ENCODE measurements around the gene ADAMTS2.

DNA sequence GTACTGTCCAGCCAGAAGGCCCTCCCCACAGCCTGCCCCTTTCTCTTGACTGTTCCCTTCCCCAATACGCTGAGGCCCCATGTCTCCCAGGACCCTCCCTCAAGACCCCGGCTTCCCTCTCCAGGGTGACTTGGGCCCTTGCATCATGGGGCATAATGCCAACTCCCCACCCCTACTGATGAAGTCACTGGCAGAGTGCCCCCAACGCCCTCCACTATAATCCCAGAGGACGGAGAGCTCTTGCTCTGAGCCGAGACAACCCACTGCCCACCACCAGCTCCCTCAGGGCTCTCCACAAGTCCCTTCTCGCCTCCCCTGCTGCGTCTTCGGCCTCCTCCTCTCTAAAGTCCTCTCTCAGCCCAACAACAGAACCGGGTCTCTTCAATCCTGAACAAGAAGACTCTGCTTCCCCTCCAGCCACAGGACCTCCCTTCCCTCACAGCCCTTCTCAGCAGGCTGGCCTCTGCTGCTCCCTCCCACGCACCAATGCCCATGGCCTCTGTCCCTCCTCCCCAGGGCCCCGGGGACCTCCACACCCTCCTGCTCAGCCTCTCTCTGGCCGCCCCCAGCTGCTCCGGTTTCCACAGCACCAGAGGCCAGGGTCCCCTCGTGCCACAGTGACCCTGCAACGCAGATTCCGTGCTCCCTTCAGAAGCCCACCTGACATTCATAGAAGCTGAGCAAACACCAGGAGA, 47.6 kb downstream of the ADAMTS2 start:
- TF ChIP-seq, protein P1, sequence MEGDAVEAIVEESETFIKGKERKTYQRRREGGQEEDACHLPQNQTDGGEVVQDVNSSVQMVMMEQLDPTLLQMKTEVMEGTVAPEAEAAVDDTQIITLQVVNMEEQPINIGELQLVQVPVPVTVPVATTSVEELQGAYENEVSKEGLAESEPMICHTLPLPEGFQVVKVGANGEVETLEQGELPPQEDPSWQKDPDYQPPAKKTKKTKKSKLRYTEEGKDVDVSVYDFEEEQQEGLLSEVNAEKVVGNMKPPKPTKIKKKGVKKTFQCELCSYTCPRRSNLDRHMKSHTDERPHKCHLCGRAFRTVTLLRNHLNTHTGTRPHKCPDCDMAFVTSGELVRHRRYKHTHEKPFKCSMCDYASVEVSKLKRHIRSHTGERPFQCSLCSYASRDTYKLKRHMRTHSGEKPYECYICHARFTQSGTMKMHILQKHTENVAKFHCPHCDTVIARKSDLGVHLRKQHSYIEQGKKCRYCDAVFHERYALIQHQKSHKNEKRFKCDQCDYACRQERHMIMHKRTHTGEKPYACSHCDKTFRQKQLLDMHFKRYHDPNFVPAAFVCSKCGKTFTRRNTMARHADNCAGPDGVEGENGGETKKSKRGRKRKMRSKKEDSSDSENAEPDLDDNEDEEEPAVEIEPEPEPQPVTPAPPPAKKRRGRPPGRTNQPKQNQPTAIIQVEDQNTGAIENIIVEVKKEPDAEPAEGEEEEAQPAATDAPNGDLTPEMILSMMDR (IDR thresholded peaks at IDR 0.05): no peak
- TF ChIP-seq EZH2 (IDR thresholded peaks at IDR 0.05) (no peak), EZH2phosphoT487 (IDR thresholded peaks at IDR 0.05) (no peak)

Measured in neural progenitor cell (in vitro differentiated cells).